ENCODE measurements around the gene RXRG. TPM values are rescaled to one million over a fixed set of nuclear protein-coding genes. Genes with fewer than 3 reads are reported as not detected.

The RXRG gene
- total RNA-seq, 4 donors from 2014 or later = 0.17 to 1.5 TPM; not detected in 2

GRCh38 chr1:165371588-165372225, 73.2 kb downstream of the RXRG start:
- no peak for TF ChIP-seq CTCF (IDR thresholded peaks at IDR 0.05; ENCODE audit: low read depth)

- TF ChIP-seq CTCF (IDR thresholded peaks at IDR 0.05; ENCODE audit: low read depth) = no peak
Measured at GRCh38 chr1:165369255-165369848, 75.6 kb downstream of the RXRG start.

GRCh38 chr1:165367375-165367993, 77.4 kb downstream of the RXRG start:
- TF ChIP-seq CTCF (IDR thresholded peaks at IDR 0.05; ENCODE audit: low read depth) = no peak

- no peak for TF ChIP-seq CTCF (IDR thresholded peaks at IDR 0.05; ENCODE audit: low read depth)
Measured at GRCh38 chr1:165365341-165365740, 79.6 kb downstream of the RXRG start.

- TF ChIP-seq CTCF (IDR thresholded peaks at IDR 0.05; ENCODE audit: low read depth) = no peak
Measured at GRCh38 chr1:165364568-165365133, 80.3 kb downstream of the RXRG start.

- no peak for TF ChIP-seq CTCF (IDR thresholded peaks at IDR 0.05; ENCODE audit: low read depth)
Measured at GRCh38 chr1:165356876-165357275, 88.0 kb downstream of the RXRG start.
